Body of pancreas (tissue), 4 donors: ENCODE measurements around the gene PLCB2.

Experiments used
- POLR2A ChIP-seq, 3 donors: fragments of 450-650 bp; IDR thresholded peaks; one replicate each; pipeline ENCODE4 v1.6.1; 2016; ENCODE audit warnings: antibody characterized with exemption in 3 of 3, mild to moderate bottlenecking in 2 of 3
- TF ChIP-seq, protein P1 (sequence below), 7 experiments: fragments of 450-650 bp in 4 of 7; fragments of 200-600 bp in 3 of 7; sonication (generic) in 3 of 7; IDR thresholded peaks; one replicate each; pipeline ENCODE4 v1.5.1; 2016 to 2019; ENCODE audit warnings: antibody characterized with exemption in 7 of 7

DNA sequence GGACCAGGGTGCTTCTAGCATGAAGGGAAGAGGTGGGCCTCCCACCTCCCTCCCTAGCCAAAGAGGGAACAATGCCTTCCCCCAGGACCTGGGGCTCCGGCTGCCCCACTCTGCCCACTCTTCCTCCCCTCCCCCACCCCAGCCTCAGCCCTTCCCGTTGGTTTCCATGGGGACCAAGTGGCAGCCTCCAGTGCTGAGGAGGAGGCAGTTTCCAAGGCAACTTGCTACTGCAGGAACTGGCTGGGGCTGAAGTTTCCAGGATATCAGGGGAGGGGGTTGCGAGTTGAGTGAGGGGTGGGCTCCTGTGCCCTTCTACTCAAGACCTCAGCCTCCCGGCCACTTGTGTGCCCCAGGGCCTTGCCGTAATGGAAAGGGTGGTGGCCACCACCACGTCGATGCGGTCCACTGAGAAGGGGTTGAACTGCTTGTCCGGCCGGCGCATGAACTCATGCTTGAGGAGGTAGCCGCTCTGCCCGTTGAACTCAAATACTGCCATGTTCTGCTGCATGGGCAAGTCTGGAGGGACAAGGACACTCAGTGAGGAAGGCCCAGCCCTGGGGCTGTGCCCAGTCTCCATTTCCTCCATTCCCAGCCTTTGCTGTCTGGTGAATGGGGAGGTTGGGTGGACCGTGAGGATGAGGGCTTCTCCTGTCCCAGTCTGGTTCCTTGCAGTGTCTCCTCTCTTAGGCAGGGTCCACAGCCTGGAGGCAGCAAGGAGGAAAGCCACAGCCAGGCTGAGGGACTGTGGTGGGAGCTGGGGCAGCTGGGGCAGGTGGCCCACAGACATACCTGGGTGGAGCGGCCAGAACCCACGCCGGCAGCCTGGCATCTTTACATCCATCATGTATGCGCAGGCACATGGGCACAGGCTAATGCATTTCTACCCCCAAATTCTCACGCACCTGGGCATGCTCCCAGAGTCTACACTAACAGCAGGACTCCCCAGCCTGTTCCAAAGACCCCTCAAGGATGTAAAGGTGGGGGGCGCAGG, 13.5 kb downstream of the PLCB2 start:
- TF ChIP-seq, protein P1, sequence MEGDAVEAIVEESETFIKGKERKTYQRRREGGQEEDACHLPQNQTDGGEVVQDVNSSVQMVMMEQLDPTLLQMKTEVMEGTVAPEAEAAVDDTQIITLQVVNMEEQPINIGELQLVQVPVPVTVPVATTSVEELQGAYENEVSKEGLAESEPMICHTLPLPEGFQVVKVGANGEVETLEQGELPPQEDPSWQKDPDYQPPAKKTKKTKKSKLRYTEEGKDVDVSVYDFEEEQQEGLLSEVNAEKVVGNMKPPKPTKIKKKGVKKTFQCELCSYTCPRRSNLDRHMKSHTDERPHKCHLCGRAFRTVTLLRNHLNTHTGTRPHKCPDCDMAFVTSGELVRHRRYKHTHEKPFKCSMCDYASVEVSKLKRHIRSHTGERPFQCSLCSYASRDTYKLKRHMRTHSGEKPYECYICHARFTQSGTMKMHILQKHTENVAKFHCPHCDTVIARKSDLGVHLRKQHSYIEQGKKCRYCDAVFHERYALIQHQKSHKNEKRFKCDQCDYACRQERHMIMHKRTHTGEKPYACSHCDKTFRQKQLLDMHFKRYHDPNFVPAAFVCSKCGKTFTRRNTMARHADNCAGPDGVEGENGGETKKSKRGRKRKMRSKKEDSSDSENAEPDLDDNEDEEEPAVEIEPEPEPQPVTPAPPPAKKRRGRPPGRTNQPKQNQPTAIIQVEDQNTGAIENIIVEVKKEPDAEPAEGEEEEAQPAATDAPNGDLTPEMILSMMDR (IDR thresholded peaks at IDR 0.05), result no peak
- no peak for TF ChIP-seq POLR2A (IDR thresholded peaks at IDR 0.05)
